LNCAP (cell line): ENCODE results near the gene RAB1B.

Source experiments
- TF ChIP-seq, protein P1 (sequence below): fragments of 450-650 bp; IDR thresholded peaks from 2 replicates; pipeline ENCODE4 v1.5.1; 2017; ENCODE audit warnings: mild to moderate bottlenecking

The RAB1B gene

DNA sequence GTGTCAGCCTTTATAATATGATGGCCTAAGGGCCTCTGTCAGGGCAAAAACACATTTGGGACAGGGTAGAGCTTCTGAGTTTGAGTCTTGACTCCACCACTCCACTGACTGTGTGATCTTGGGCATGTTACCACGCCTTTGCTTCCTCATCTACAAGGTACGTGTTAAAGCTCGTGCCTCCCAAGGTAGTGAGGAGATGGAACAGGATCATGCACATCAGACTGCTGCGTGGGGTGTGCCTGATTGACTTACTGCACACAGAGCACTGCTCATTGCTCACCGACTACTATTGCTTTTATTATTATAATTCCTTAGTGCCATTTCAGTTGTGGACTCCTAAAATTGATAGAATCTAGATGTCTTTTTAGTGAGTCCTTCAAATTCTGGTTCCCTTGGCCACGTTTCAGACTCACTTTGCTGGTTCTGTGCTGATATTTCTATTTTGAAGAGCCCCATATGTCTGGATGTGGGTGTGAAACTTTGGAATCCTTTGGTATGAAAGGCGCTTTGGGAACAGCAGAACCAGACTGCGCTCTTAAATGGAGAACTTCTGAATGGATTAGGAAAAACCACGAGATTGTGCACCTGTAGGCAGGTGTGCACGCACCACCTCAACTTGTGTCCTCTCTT, 44.1 kb upstream of the RAB1B start:
- TF ChIP-seq, protein P1, sequence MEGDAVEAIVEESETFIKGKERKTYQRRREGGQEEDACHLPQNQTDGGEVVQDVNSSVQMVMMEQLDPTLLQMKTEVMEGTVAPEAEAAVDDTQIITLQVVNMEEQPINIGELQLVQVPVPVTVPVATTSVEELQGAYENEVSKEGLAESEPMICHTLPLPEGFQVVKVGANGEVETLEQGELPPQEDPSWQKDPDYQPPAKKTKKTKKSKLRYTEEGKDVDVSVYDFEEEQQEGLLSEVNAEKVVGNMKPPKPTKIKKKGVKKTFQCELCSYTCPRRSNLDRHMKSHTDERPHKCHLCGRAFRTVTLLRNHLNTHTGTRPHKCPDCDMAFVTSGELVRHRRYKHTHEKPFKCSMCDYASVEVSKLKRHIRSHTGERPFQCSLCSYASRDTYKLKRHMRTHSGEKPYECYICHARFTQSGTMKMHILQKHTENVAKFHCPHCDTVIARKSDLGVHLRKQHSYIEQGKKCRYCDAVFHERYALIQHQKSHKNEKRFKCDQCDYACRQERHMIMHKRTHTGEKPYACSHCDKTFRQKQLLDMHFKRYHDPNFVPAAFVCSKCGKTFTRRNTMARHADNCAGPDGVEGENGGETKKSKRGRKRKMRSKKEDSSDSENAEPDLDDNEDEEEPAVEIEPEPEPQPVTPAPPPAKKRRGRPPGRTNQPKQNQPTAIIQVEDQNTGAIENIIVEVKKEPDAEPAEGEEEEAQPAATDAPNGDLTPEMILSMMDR = no peak

DNA sequence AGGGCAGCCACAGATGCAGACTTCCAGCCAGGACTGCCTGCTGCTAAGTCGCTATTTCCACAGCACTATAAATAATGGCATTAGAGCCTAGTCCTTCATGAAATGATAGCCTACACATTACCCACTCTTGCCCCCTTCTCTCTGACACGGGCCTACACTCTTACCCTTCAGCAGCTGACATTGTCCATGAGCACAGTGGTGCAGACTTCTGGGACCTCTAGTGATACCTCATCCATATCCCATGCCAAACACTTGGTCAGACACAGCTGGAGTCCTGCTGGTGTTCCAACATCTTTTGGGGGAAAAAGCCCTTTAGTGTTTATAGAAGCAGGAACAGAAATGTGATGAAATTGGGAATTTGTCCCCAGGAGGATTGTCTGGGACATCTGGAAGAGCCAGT, 43.4 kb upstream of the RAB1B start:
- TF ChIP-seq, protein P1 = no peak

DNA sequence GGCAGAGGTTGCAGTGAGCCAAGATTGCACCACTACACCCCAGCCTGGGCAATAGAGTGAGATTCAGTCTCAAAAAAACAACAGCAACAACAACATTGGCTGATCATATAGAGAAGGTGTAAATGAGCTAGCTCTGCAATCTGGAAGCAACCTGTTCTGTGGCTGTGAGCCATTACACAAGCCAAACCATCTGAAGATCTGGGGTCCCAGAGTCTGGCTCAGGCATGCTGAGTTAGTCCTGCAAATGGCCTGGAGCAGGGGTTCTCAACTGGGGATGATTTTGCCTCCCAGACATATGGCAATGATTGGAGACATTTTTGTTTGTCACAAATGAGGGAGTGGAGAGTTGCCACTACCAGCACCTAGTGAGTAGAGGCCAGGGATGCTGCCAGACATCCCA, 42.3 kb upstream of the RAB1B start:
- TF ChIP-seq, protein P1 = no peak

DNA sequence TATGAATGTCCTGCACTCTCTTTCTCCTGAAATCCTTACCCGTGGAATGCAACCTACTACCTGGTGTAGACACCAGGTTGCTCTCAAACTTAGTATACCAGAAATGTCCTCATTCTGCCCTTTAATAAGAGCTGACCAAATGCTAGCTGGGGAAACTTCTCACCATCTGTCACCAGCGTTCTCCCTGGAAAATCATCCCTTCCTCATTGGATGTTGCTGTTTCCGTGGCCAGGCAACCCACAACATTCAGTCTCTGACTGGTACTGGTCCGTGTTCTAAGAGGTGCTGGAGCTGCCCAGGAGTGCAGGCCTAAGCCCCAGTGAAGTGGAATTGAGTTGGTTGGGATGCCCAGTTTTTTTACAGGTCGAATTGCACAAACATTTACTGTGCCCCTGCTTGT, 40.7 kb upstream of the RAB1B start:
- TF ChIP-seq, protein P1 = no peak

DNA sequence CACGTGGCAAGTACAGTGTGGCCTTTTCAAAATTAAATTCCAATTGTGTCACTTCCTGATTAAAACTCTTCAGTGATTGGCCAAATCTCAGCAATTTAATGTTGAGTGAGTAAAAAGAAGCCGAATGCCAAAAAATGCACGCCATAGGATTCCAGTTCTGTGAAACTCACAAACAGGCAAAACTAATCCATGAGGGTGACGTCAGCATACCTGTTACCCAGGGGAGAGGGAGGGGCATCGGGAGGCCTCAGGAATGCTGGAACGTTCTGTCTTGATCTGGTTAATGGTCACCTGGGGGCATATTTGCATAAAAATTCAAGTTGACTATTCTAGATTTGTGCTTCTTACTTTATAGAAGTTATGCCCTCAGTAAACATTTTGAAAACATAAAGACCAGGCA, 39.9 kb upstream of the RAB1B start:
- TF ChIP-seq, protein P1 = no peak

DNA sequence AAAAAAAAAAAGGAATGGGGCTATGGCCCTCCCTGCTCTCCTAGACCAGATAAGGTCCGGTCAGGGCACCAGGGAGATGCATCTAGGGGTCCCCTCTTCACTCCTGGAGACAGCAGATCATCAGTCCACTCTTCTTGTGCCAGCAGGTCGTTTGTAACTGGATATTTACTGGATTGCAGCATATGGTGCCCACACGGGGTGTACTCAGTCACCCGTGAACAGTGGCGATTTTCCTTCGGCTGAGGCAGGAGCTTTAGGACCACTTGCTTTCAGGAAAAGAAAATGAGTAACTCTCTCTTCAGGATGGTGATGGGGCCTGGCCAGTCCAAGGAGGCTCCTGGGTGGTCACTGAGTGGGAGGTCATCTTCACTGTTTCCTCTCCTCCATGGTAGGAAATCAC, 38.3 kb upstream of the RAB1B start:
- TF ChIP-seq, protein P1 = no peak

DNA sequence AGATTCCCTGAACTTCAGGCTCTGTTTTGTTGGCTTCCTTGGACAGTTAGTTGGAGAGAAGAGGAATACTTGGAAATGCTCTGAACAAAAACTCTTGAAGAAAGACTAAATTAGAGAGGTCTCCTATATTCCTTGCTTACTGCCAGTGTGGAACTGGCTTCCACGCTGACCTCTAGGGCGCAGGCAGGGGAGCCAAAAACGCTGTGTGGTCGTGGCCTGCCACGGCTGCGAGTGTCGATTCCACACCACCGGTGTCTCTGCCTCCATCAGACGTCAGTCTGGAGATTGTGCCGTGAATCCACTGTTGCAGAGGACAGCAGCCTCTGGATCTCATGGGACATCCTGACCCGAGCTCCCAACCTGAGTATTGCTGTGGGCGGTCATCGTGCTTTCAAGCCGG, 37.5 kb upstream of the RAB1B start:
- TF ChIP-seq, protein P1 = no peak

DNA sequence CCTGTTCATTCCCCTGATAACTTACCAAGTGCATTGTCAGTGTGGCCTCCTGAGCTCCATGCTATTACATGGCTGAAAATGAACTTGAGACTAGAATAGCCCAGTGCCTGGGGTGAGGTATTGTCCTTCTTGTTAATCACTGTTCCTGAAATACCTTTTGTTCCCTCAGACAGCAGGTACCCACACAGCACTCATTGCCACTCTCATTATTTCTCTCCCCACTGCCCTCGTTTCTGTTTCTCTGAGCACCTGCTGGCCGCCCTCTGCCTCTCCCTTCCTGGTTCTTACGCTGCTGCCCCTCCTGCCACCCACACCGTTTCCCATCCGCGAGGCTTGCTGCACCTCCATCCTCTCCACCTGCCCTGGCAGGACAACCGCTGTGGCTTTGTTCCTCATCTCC, 36.9 kb upstream of the RAB1B start:
- TF ChIP-seq, protein P1 = no peak
